HG03469 (cell line): ENCODE data around the gene ACOT12.
A peak's percentile ranks its signal among the peaks of the same experiment; 100 is the strongest.
"Not testable (repeated sequence)": the region's sequence is repeated elsewhere in the genome, so short reads cannot be mapped to it uniquely, and the experiment has no call there.

Experiments
- ATAC-seq: cut with Tn5 transposase; IDR thresholded peaks from one replicate; pipeline ENCODE4 v1.9.1; 2021; ENCODE audit warnings: mild to moderate bottlenecking, moderate library complexity, moderate number of reproducible peaks; ENCODE audit not compliant: unreplicated experiment

ACOT12 gene

GRCh38 chr5:81345411-81346003 lies 48.4 kb downstream of the ACOT12 start:
- ATAC-seq: no peak

- no peak for ATAC-seq
These were observed 49.2 kb downstream of the ACOT12 start for GRCh38 chr5:81344736-81345135.

- ATAC-seq: not testable (repeated sequence)
These were observed 55.7 kb downstream of the ACOT12 start for GRCh38 chr5:81338213-81338612.

- ATAC-seq: no peak
These were observed 56.1 kb downstream of the ACOT12 start for GRCh38 chr5:81337803-81338202.

GRCh38 chr5:81336556-81336955 lies 57.4 kb downstream of the ACOT12 start:
- no peak for ATAC-seq

GRCh38 chr5:81335946-81336345 lies 58.0 kb downstream of the ACOT12 start:
- ATAC-seq: no peak

- no peak for ATAC-seq
These were observed 59.5 kb downstream of the ACOT12 start for GRCh38 chr5:81334304-81335061.

GRCh38 chr5:81326554-81326953 lies 67.4 kb downstream of the ACOT12 start:
- no peak for ATAC-seq

GRCh38 chr5:81317536-81317935 lies 76.4 kb downstream of the ACOT12 start:
- ATAC-seq: no peak

GRCh38 chr5:81316571-81316970 lies 77.4 kb downstream of the ACOT12 start:
- no peak for ATAC-seq

GRCh38 chr5:81315830-81316229 lies 78.1 kb downstream of the ACOT12 start:
- ATAC-seq: no peak

GRCh38 chr5:81315336-81315735 lies 78.6 kb downstream of the ACOT12 start:
- no peak for ATAC-seq

- ATAC-seq: no peak
These were observed 79.4 kb downstream of the ACOT12 start for GRCh38 chr5:81314581-81314980.

GRCh38 chr5:81313686-81314085 lies 80.2 kb downstream of the ACOT12 start:
- no peak for ATAC-seq

GRCh38 chr5:81313278-81313677 lies 80.7 kb downstream of the ACOT12 start:
- ATAC-seq: no peak

GRCh38 chr5:81310402-81311063 lies 83.4 kb downstream of the ACOT12 start:
- ATAC-seq: no peak

GRCh38 chr5:81308836-81309235 lies 85.1 kb downstream of the ACOT12 start:
- no peak for ATAC-seq

GRCh38 chr5:81305785-81306184 lies 88.1 kb downstream of the ACOT12 start:
- no peak for ATAC-seq

- no peak for ATAC-seq
These were observed 90.4 kb downstream of the ACOT12 start for GRCh38 chr5:81303563-81303962.

- ATAC-seq: no peak
These were observed 91.3 kb downstream of the ACOT12 start for GRCh38 chr5:81302596-81302995.

GRCh38 chr5:81301271-81302015 lies 92.5 kb downstream of the ACOT12 start, which contains the start of gene ZCCHC9:
TSS of gene ZCCHC9 (plus strand) at chr5:81301587. CDS start at chr5:81304758, 3,171 bp downstream.
- ATAC-seq: peak; percentile 94
